ENCODE data around the gene CYB5R3.
"Not testable (repeated sequence)": the region's sequence is repeated elsewhere in the genome, so short reads cannot be mapped to it uniquely, and the experiment has no call there.

The CYB5R3 gene

DNA sequence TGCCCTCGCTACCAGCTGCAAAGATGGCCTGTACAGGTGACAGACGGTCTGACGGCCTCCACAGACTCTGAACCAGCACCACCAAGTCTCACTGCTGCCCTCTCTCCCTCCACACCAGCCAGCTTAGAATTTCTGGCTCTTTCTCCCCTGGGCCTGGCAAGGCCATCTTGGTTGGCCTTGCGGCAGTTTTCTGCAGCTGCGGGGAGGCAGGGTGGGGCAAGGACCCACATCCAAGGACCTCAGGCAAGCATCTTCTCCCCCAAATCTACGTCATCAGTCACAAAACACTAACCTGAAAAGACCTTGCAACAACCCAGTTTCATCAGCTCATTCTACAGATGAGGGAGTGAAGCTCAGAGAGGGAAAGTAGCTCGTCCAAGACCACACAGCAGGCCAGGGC is 22.8 kb downstream of the CYB5R3 start:
- no peak for DNase-seq (ENCODE audit: extremely low read depth in 1 of 2, low read depth in 1 of 2)

- no peak for DNase-seq (ENCODE audit: extremely low read depth in 1 of 2, low read depth in 1 of 2)
Measured at GRCh38 chr22:42625416-42625815, 23.8 kb downstream of the CYB5R3 start.

DNA sequence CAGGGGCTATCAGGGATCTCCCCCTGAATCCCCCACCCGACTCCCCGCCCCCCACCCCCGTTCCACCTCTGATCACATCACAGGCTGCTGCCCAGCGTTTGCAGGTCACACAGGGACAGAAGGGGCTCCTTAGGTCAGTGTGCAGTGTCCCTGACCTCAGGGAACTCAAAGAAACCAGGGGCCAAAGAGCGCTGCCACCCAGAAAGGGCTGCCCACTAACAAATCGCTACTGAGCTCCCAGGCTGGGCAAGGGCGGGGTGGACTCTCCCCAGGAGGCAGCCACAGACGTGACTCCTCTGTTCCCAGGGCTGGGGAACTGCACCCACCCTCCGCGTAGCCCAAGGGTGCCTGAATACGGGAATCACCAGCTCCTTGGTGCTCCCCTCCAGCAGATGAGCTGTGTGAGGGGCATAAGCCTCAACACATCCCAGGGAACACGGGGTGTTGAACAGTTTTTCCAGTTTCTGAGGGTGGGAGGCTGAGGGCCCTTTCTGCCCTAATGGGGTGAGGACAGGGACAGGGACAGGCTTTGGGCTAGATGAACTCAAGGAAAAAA is 24.6 kb downstream of the CYB5R3 start:
- DNase-seq (ENCODE audit: extremely low read depth in 1 of 2, low read depth in 1 of 2) = no peak

- no peak for DNase-seq (ENCODE audit: extremely low read depth in 1 of 2, low read depth in 1 of 2)
Measured at GRCh38 chr22:42623756-42624441, 25.3 kb downstream of the CYB5R3 start.

- no peak for DNase-seq (ENCODE audit: extremely low read depth in 1 of 2, low read depth in 1 of 2)
Measured at GRCh38 chr22:42623301-42623751, 25.9 kb downstream of the CYB5R3 start.

GRCh38 chr22:42622061-42622710 is 27.0 kb downstream of the CYB5R3 start:
- DNase-seq (ENCODE audit: extremely low read depth in 1 of 2, low read depth in 1 of 2) = no peak

DNA sequence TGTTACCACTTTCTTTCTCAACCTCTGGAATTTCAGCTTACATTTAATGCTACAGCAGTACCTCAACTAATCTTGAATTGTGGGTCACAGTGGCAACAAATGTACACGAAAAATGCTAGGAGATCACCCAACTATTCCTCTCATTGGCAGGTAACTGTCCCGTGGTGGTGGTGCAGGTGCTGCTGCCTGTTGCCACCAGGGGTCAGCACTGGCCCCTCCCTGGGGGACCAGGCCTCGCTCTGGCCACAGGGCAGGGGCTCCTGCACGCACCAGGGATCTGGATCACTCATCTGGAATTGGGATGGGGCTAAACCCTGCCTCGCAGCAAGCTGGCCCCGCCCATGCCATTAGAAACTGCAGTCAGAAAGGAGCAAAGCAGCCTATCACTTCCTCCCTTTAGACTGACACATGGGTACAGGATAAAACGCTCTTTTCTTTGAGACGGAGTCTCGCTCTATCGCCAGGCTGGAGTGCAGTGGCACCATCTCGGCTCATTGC is 27.6 kb downstream of the CYB5R3 start:
- DNase-seq (ENCODE audit: extremely low read depth in 1 of 2, low read depth in 1 of 2) = peak in 1 of 2 donors; percentile 26

GRCh38 chr22:42620084-42620483 is 29.1 kb downstream of the CYB5R3 start:
- no peak for DNase-seq (ENCODE audit: extremely low read depth in 1 of 2, low read depth in 1 of 2)

DNA sequence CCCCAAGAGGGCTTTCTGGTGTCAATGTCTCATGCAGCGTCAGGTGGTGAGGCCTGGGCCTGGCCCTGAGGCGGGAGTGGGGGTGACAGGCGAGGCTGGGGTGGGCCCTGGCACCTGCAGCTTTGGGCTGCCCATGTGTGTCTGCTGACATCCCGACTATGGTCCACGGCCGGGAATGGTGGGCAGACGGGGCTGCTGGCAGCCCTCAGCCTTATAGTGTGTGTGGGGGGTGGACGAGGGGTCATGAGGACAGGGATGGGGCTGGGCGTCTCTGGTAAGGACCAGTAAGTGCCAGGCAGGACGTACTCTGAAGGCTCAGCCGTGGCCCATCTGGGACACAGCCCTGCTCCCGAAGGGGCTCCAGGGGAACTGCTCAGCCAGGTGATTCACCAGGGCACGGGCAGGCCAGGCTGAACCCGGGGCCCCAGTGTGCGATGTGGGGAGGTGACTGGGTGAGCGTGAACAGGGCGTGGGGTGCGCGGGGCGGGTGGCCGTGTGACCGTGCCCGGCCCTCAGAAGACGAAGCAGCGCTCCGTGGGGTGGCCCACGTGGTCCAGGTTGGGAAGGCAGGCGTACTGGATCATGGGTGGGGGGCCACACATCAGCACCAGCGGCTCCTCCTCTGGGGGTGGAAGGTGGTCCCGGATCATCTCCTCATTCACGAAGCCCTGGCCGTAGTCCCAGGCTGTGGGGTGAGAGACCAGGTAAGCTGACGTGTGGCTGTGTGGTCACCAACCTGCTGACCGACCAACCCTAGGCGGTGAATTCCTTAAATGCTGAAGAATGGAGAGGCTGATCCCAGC is 29.7 kb downstream of the CYB5R3 start:
- no peak for DNase-seq (ENCODE audit: extremely low read depth in 1 of 2, low read depth in 1 of 2)

- no peak for DNase-seq (ENCODE audit: extremely low read depth in 1 of 2, low read depth in 1 of 2)
Measured at GRCh38 chr22:42617155-42617983, 31.8 kb downstream of the CYB5R3 start.

DNA sequence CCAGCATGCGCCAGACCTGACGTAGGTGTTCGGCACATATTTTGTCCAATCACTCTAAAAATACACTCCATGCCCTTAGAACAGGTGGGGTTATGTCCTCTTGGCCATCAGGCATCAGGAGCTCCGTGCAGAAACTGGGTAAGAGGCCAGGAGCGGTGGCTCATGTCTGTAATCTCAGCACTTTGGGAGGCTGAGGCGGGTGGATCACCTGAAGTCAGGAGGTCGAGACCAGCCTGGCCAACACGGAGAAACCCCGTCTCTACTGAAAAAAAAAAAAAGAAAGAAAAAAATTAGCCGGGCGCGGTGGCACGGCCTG is 33.4 kb downstream of the CYB5R3 start:
- DNase-seq (ENCODE audit: extremely low read depth in 1 of 2, low read depth in 1 of 2) = not testable (repeated sequence)

GRCh38 chr22:42615092-42615859 is 33.9 kb downstream of the CYB5R3 start:
- DNase-seq (ENCODE audit: extremely low read depth in 1 of 2, low read depth in 1 of 2) = peak; percentile 65 to 73

DNA sequence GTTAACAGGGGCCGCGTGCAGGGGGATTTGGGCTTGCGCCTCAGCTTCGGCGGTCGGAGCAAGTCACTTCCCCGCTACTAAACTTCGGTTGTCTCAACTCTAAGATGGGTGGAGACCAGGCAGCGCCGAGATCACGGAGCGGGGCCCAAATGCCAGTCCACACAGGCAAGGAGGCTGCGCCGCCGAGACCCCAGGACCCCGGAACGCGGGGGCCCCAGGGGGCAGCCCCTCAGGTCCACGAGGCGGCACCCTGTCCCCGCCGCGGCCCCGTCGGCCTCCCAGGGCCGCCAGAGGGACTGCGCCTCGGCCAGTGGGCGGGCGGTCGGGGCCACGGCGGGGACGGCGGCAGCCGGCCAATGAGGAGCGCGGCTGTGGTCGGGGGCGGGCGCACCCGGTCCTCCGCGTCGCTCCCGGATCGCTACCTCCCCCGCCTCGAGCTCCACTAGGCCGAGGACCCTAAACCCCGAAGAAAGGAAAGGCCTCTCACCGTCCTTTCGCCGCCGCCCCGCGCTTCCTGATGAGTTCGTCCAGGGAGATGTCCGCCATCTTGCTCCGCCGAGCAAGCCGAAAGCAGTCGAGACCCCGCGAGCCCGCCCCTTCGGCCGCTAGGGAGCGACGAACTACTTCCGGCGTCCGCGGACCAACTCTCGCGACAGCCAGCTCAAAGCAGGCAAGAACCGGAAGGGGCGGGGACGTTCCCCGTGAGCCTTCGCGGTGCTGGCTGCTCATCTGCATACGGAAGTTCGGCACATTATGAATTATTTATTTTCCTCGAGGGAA is 34.7 kb downstream of the CYB5R3 start, which contains the start of gene POLDIP3:
Gene POLDIP3, minus strand, starts transcription at position 572 of the 780 bp plus-strand sequence. Its CDS starts 26 bp downstream, at position 546.
- peak; percentile 97 to 98 for DNase-seq (ENCODE audit: extremely low read depth in 1 of 2, low read depth in 1 of 2)

DNA sequence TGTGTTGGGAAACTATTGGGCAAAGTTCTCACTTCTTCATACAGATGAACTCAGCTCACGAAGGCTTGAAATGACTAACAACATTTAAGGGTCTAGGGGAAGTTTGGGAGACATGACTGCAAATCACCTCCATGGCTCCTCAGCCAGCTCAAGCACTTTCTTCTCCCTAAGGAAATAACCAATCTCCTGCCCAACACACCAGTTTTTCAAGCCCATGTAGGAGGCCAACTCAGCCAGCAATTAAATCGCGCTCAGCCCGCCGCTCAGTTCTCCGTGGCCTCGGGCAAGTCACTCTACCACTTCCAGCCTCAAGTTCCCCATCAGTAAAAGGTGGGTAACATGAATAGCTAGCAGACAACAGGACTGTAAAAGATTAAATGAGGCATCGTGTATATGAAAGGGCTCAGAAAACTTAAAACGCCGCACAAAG is 35.3 kb downstream of the CYB5R3 start:
- no peak for DNase-seq (ENCODE audit: extremely low read depth in 1 of 2, low read depth in 1 of 2)

DNA sequence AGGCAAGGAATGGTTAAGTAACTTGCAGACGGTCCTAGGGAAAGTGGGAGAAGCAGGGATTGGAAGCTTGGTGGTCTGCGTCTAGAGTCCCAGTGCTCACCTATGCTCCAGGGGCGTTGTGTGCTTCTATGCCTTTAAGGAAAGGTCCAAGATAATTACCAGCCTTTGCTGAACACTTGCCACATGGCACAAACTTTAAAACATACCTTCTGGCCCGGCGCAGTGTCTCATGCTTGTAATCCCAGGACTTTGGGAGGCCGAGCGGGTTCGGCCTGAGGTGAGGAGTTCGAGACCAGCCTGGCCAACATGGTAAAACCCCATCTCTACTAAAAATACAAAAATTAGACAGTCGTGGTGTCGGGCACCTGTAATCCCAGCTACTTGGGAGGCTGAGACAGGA is 36.9 kb downstream of the CYB5R3 start:
- DNase-seq (ENCODE audit: extremely low read depth in 1 of 2, low read depth in 1 of 2) = no peak

DNA sequence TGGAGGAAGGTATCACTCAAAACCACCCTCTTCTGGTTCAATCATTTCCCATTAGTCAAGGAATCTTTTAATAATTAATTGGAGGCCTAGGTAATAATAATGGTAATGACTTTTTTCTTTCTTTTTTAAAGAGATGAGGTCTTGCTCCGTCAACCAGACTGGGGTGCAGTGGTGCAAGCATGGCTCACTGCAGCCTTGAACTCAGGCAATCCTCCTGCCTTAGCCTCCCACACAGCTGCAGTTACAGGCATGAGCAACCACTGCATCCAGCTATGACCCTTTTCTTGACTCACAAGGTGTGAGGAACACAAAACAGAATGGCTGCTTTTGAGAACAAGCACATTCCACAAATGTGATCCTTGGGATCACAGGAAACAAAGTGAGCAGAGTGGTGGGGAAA is 38.1 kb downstream of the CYB5R3 start:
- no peak for DNase-seq (ENCODE audit: extremely low read depth in 1 of 2, low read depth in 1 of 2)

DNA sequence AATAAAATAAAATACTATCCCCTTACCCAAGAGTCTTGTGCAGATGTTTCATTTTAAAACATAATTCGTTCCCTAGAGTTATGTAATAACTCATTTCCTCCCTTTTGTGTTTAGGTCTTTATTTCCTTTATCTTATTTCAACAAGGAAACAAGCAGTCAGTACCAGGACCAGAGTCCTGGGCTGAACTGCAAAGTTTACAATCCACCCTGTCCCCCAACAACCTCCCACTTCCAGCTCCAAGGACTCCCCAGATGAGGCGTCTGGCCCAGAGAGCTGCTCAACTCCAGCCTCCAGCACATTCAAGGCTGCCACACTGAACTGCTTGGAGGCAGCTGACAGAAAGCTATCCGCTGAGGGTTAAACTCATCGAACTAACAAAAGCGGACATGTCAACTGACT is 39.0 kb downstream of the CYB5R3 start:
- no peak for DNase-seq (ENCODE audit: extremely low read depth in 1 of 2, low read depth in 1 of 2)

DNA sequence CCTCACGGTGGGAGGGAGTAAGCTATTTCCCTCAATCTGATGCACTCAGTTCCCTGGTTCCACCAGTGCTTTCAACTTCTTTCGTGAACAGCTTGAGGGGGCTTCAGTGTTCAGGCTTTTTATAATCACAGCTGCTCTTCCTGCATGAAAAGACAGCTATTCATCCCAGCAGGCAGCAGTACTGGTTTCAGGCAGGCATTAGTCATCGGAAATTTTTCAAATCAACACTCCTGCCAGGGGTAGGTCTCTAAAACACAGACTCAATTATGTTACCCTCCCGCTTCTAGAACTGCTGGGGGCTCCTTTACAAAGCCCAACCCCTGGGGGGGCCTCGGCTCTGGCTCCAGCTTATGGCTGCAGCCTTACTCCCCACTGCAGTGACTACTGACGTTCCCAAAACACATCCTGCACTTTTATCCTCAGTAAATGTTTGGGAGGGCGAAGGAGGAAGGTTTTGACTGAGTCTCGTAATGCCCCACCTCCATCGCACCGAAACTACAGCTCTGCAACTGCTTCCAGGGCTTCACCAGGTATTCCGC is 40.3 kb downstream of the CYB5R3 start:
- no peak for DNase-seq (ENCODE audit: extremely low read depth in 1 of 2, low read depth in 1 of 2)
